HEK293 (cell line): ENCODE measurements around the gene BPIFA1.

Source experiments
- CTCF ChIA-PET: fragments of 350-600 bp; formaldehyde crosslinking; extraction: SDS; loops from one replicate; lab custom pipeline; 2021; ENCODE audit warnings: antibody characterized with exemption; lab: Yijun Ruan, JAX
- POLR2A ChIA-PET: fragments of 300-600 bp; formaldehyde crosslinking; extraction: SDS; loops from one replicate; lab custom pipeline; 2020; ENCODE audit warnings: antibody characterized with exemption, inconsistent platforms; lab: Yijun Ruan, JAX
- H3K27ac ChIP-seq: fragments of 200-500 bp; sonication (Bioruptor generic); 2 replicates; pipeline ENCODE4 v1.5.1; 2014; ENCODE audit warnings: low read depth, low read length, control low read depth, inconsistent platforms; ENCODE audit errors: extremely low read depth
- H3K36me3 ChIP-seq, 2 experiments: fragments of 200-500 bp in 1 of 2; sonication (Bioruptor generic) in 1 of 2; 1 replicate in 1 of 2; 2 replicates in 1 of 2; pipeline ENCODE4 v1.5.1; 2014 to 2017; ENCODE audit warnings: inconsistent platforms in 2 of 2, low read length in 2 of 2; ENCODE audit not compliant: control insufficient read depth in 2 of 2, insufficient read depth in 1 of 2
- H3K4me1 ChIP-seq: fragments of 200-500 bp; sonication (Bioruptor generic); 2 replicates; pipeline ENCODE4 v1.5.1; 2014; ENCODE audit warnings: mild to moderate bottlenecking, low read length, inconsistent platforms; ENCODE audit not compliant: control insufficient read depth, insufficient read depth
- H3K4me3 ChIP-seq: 2 replicates; pipeline ENCODE4 v1.5.1; 2011; ENCODE audit warnings: low read depth, mild to moderate bottlenecking, control low read depth, low read length, moderate library complexity
- H3K9me3 ChIP-seq: fragments of 200-500 bp; sonication (Bioruptor generic); 2 replicates; pipeline ENCODE4 v1.5.1; 2014; ENCODE audit warnings: low read depth, low read length, inconsistent platforms; ENCODE audit not compliant: control insufficient read depth, insufficient read depth
- EGR2 ChIP-seq: fragments of 450-650 bp; formaldehyde crosslinking; IDR thresholded peaks from 2 replicates; pipeline ENCODE4 v1.5.1; 2016; ENCODE audit warnings: low read depth, missing biosample characterization, missing genetic modification characterization
- KLF10 ChIP-seq: fragments of 450-650 bp; IDR thresholded peaks from 2 replicates; pipeline ENCODE4 v1.5.1; 2018; ENCODE audit warnings: missing biosample characterization, mild to moderate bottlenecking, missing genetic modification characterization
- ZBTB49 ChIP-seq: fragments of 450-650 bp; formaldehyde crosslinking; IDR thresholded peaks from 2 replicates; pipeline ENCODE4 v1.5.1; 2016; ENCODE audit warnings: missing biosample characterization, missing genetic modification characterization, low read depth
- ZBTB6 ChIP-seq: fragments of 450-650 bp; formaldehyde crosslinking; IDR thresholded peaks from 2 replicates; pipeline ENCODE4 v1.5.1; 2017; ENCODE audit warnings: missing biosample characterization, missing genetic modification characterization
- ZFHX2 ChIP-seq: fragments of 450-650 bp; formaldehyde crosslinking; conservative IDR thresholded peaks from 2 replicates; pipeline ENCODE4 v1.5.1; 2016; ENCODE audit warnings: missing biosample characterization, missing genetic modification characterization
- ZFP3 ChIP-seq: fragments of 450-650 bp; formaldehyde crosslinking; IDR thresholded peaks from 2 replicates; pipeline ENCODE4 v1.5.1; 2016; ENCODE audit warnings: low read depth, missing biosample characterization, missing genetic modification characterization
- ZNF214 ChIP-seq: fragments of 450-650 bp; formaldehyde crosslinking; IDR thresholded peaks from 2 replicates; pipeline ENCODE4 v1.5.1; 2017; ENCODE audit warnings: missing biosample characterization, mild to moderate bottlenecking, missing genetic modification characterization, borderline replicate concordance
- ZNF366 ChIP-seq: fragments of 450-650 bp; formaldehyde crosslinking; conservative IDR thresholded peaks from 2 replicates; pipeline ENCODE4 v1.5.1; 2016; ENCODE audit warnings: missing biosample characterization, missing genetic modification characterization
- ZNF37A ChIP-seq: fragments of 450-650 bp; IDR thresholded peaks from 2 replicates; pipeline ENCODE4 v1.5.1; 2018; ENCODE audit warnings: missing biosample characterization, missing genetic modification characterization
- ZNF621 ChIP-seq: fragments of 450-650 bp; formaldehyde crosslinking; IDR thresholded peaks from 2 replicates; pipeline ENCODE4 v1.5.1; 2017; ENCODE audit warnings: missing biosample characterization, missing genetic modification characterization
- ZNF624 ChIP-seq: fragments of 450-650 bp; formaldehyde crosslinking; IDR thresholded peaks from 2 replicates; pipeline ENCODE4 v1.5.1; 2017; ENCODE audit warnings: missing biosample characterization, missing genetic modification characterization
- ZNF76 ChIP-seq: fragments of 450-650 bp; formaldehyde crosslinking; IDR thresholded peaks from 2 replicates; pipeline ENCODE4; 2016; ENCODE audit warnings: low read depth, missing biosample characterization, missing genetic modification characterization, borderline replicate concordance

The BPIFA1 gene

GRCh38 chr20:33284284-33284683 is 48.5 kb downstream of the BPIFA1 start:
- ChIA-PET CTCF (interaction anchor here (1.6 kb wide), 1 partner anchor 10 kb away, joined by 5 read pairs; no protein-coding TSS in a partner anchor), POLR2A (no interaction called here)
- no peaks in the 10 kb centered on the region for H3K36me3 ChIP-seq
- H3K9me3 ChIP-seq: no peaks in the 10 kb centered on the region
- H3K4me3 ChIP-seq: no peak overlapping the region
- TF ChIP-seq ZNF214: no peak
- H3K27ac ChIP-seq: no peak overlapping the region
- H3K4me1 ChIP-seq: no peaks in the 10 kb centered on the region

- Histone ChIP-seq H3K36me3 (no peaks in the 10 kb centered on the region), H3K9me3 (no peaks in the 10 kb centered on the region), H3K4me1 (no peaks in the 10 kb centered on the region)
- no peak for TF ChIP-seq KLF10 (tag by site-specific recombination)
- TF ChIP-seq ZFP3: peak; percentile 86
- TF ChIP-seq, all 188 proteins: peak for 1
- ChIA-PET CTCF (interaction anchor here (0.6 to 4.7 kb wide), 5 partner anchors 9 to 141 kb away, joined by 3 to 23 read pairs (median 5); no protein-coding TSS in a partner anchor), POLR2A (no interaction called here)
- no peak overlapping the region for H3K4me3 ChIP-seq
- H3K27ac ChIP-seq: no peak overlapping the region
Measured at GRCh38 chr20:33284937-33285336, 49.1 kb downstream of the BPIFA1 start.

- Histone ChIP-seq H3K4me1 (no peaks in the 10 kb centered on the region), H3K36me3 (no peaks in the 10 kb centered on the region), H3K9me3 (no peaks in the 10 kb centered on the region), H3K27ac (no peak overlapping the region), H3K4me3 (no peak overlapping the region)
- CTCF ChIA-PET: interaction anchor here (0.6 to 4.7 kb wide), 4 partner anchors 13 to 142 kb away, joined by 3 to 23 read pairs (median 4); no protein-coding TSS in a partner anchor
- POLR2A ChIA-PET: no interaction called here
- TF ChIP-seq ZFHX2 (peak; percentile 71), ZNF366 (no peak), EGR2 (tag by site-specific recombination) (peak; percentile 61), ZBTB49 (no peak), ZNF621 (tag by site-specific recombination) (no peak), ZNF76 (tag by site-specific recombination) (no peak), ZBTB6 (tag by site-specific recombination) (no peak)
Measured at GRCh38 chr20:33285861-33286495, 50.2 kb downstream of the BPIFA1 start.

GRCh38 chr20:33287884-33288283 is 52.1 kb downstream of the BPIFA1 start:
- H3K9me3 ChIP-seq: no peaks in the 10 kb centered on the region
- ChIA-PET POLR2A (no interaction called here), CTCF (interaction anchor here (0.6 to 4.7 kb wide), 4 partner anchors 12 to 614 kb away, joined by 3 to 23 read pairs (median 6); no protein-coding TSS in a partner anchor)
- peak; percentile 96 for TF ChIP-seq ZNF37A
- no peak for TF ChIP-seq ZNF624 (tag by site-specific recombination)
- no peak overlapping the region for H3K4me3 ChIP-seq
- no peaks in the 10 kb centered on the region for H3K4me1 ChIP-seq
- H3K36me3 ChIP-seq: no peaks in the 10 kb centered on the region
- H3K27ac ChIP-seq: no peak overlapping the region
